ENCODE measurements around the gene MARVELD2.

The MARVELD2 gene

DNA sequence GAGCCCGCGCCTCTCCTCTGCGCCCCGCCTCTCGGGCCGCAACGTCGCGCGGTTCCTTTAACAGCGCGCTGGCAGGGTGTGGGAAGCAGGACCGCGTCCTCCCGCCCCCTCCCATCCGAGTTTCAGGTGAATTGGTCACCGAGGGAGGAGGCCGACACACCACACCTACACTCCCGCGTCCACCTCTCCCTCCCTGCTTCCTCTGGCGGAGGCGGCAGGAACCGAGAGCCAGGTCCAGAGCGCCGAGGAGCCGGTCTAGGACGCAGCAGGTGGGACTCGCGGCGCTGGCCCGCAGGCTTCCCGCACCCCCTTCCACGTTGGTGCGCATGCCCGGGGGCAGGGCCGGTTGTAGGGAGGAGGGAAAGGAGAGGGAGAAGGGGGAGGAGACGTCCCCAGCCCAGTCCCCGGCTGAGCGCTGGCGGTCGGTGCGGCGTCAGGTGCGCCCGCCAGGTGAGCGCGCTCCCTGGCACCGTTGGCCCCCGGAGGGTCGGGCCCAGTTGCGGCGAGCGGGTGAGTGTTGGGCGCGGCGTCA, 77.5 kb downstream of the MARVELD2 start, which contains the start of gene OCLN:
Gene OCLN, plus strand, starts transcription at position 400 of the 532 bp plus-strand sequence. CDS start 11,455 bp downstream, outside the sequence.
- Histone ChIP-seq H3K9me3 (no peaks in the 10 kb centered on the region), H3K27me3 (peaks cover 51% of the 10 kb centered on the region), H3K36me3 (no peaks in the 10 kb centered on the region), H3K4me1 (peaks cover 19% of the 10 kb centered on the region), H3K9ac (peak within 1 kb of the TSS; percentile 51), H4K20me1 (peaks cover 24% of the 10 kb centered on the region; the same call in 1 of the 2 replicates), H3K27ac (no peak within 1 kb of the TSS), H3K4me2 (peak within 1 kb of the TSS; percentile 98), H3K4me3 (peak within 1 kb of the TSS; percentile 69)
- TF ChIP-seq Cebpa-rat (IDR thresholded peaks at IDR 0.05) = no peak

DNA sequence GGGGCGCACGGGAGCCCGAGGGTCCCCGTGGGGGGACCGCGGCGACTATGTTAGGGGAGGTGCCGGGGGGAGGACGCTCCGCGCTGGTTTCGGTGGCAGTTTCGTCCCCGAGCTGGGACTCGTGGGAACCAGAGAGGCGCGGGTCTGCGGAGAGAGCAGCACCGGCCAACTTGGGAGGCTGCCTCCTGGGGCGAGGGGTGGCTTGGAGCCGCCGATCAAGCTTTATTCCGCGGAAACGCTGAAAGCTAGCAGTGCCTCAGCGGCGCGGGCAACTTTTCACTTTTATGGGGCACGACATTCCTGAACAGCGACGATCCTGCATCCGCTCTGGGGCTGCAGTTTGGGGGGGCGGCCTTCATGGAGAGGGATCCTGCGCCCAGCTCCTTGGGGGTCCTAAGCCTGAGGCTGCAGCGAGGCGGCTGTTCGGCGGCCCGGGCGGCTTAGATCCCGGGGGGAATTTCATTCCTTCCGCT, 78.0 kb downstream of the MARVELD2 start:
- no peak for TF ChIP-seq Cebpa-rat (IDR thresholded peaks at IDR 0.05)
- Histone ChIP-seq H3K4me3 (peak overlapping the region; percentile 69), H3K27ac (no peak overlapping the region), H3K36me3 (no peaks in the 10 kb centered on the region), H3K4me2 (peak overlapping the region; percentile 98), H3K9ac (no peak overlapping the region), H3K27me3 (peaks cover 51% of the 10 kb centered on the region), H3K9me3 (no peaks in the 10 kb centered on the region), H3K4me1 (peaks cover 19% of the 10 kb centered on the region), H4K20me1 (peaks cover 24% of the 10 kb centered on the region; the same call in 1 of the 2 replicates)

DNA sequence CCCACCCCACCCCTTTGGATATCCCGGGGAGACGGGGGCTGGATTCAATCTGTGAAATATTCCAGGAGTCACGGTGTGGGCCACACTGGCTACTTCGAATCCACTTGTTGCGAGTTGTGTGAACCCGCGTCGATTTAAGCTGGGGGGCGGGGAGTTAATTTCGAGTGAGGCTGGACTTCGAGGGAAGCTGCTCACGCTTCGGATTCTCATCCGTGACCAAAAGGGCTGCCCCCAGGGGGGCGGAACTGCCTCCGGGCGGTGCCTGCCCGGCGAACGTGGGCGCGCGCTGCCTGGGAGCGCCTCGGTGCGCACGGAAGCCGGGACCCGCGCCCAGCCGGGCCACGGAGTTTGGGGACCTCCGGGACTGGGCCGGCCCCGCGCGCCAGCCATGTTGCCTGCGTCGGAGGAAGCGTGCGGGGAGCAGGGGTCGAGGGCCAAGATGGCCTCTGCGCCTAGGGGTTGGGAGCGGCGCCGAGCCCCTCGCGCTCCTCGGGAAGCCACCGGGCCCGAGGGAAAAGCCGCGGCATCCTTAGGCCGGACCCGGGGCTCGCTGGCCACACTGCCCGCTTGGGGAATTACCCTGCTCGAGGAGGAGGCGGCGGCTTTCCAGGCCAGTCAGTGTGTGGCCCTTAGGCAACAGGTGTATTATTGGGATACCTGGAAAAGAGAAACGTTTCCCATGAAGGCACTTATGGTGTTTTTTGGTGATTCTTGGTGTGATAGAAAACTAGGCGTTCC, 78.6 kb downstream of the MARVELD2 start:
- Histone ChIP-seq H3K9me3 (no peaks in the 10 kb centered on the region), H3K27me3 (peaks cover 51% of the 10 kb centered on the region), H3K4me3 (peak overlapping the region; percentile 69), H3K27ac (no peak overlapping the region), H4K20me1 (peaks cover 24% of the 10 kb centered on the region; the same call in 1 of the 2 replicates), H3K4me1 (peaks cover 19% of the 10 kb centered on the region), H3K4me2 (peak overlapping the region; percentile 98), H3K9ac (peak overlapping the region; percentile 51), H3K36me3 (no peaks in the 10 kb centered on the region)
- TF ChIP-seq Cebpa-rat (IDR thresholded peaks at IDR 0.05) = no peak
